ENCODE results near the gene HSD17B13. TPM values are rescaled to one million over a fixed set of nuclear protein-coding genes. Genes with fewer than 3 reads are reported as not detected.
"Not testable (repeated sequence)": the region's sequence is repeated elsewhere in the genome, so short reads cannot be mapped to it uniquely, and the experiment has no call there.

The HSD17B13 gene
- total and polyA plus RNA-seq, 4 donors, result 0.05 to 1.1 (median 0.35) TPM

GRCh38 chr4:87354168-87355102, 31.8 kb upstream of the HSD17B13 start:
- H3K4me3 ChIP-seq (ENCODE audit: low read length in 2 of 2), result no peak overlapping the region
- DNase-seq (no peak), ATAC-seq (ENCODE audit: low FRiP score) (peak; percentile 63)
- no peaks in the 10 kb centered on the region for H3K9me3 ChIP-seq (ENCODE audit: control insufficient read depth, low read length)
- intact Hi-C loops (cut with DNase I), result loop anchor here in 1 of 2 donors (5.0 kb wide), 1 partner anchor 113 kb away; no protein-coding TSS in a partner anchor
- H3K36me3 ChIP-seq (ENCODE audit: control insufficient read depth in 1 of 2, insufficient read depth in 2 of 2, low read length in 1 of 2), result peaks cover 2 to 3% of the 10 kb centered on the region in 2 donors
- H3K4me1 ChIP-seq (ENCODE audit: control insufficient read depth in 1 of 2, insufficient read depth in 2 of 2, low read length in 2 of 2), result no peaks in the 10 kb centered on the region
- WGBS, 2 donors, result 25 to 27% methylated on average over 7 of the region's 7 CpGs
- peak overlapping the region in 1 of 2 donors; percentile 57 for H3K27ac ChIP-seq (ENCODE audit: low read depth in 1 of 2, low read length in 2 of 2)
- no peaks in the 10 kb centered on the region for H3K27me3 ChIP-seq (ENCODE audit: control insufficient read depth in 1 of 2, insufficient read depth in 2 of 2, low read length in 1 of 2)

DNA sequence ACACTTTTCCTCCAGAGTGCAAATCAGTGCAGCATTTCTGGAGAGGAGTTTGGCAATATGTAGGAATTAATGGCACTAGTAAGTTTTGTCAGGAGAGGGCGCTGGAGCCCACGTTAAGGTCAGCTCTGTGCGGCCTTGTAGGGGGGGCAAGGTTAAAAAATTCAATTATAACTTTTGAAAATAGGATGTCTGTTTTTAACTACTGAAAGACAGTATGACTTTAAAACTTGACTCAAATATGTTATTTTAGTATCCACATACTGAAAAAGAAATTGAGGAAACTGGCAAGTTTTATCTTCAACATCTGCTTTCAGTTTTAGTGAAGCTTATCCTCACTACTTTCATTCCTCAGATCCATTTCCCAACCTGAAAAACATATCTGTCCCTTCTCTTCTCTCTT, 30.9 kb upstream of the HSD17B13 start:
- peak overlapping the region in 1 of 2 donors; percentile 36 for H3K27ac ChIP-seq (ENCODE audit: low read depth in 1 of 2, low read length in 2 of 2)
- no peaks in the 10 kb centered on the region for H3K27me3 ChIP-seq (ENCODE audit: control insufficient read depth in 1 of 2, insufficient read depth in 2 of 2, low read length in 1 of 2)
- H3K36me3 ChIP-seq (ENCODE audit: control insufficient read depth in 1 of 2, insufficient read depth in 2 of 2, low read length in 1 of 2), result peaks cover 2 to 3% of the 10 kb centered on the region in 2 donors
- no peak overlapping the region for H3K4me3 ChIP-seq (ENCODE audit: low read length in 2 of 2)
- H3K4me1 ChIP-seq (ENCODE audit: control insufficient read depth in 1 of 2, insufficient read depth in 2 of 2, low read length in 2 of 2), result no peaks in the 10 kb centered on the region
- no peaks in the 10 kb centered on the region for H3K9me3 ChIP-seq (ENCODE audit: control insufficient read depth, low read length)
- 4 to 10% methylated on average over 3 of the region's 3 CpGs for WGBS, 2 donors
- peak; percentile 78 for ATAC-seq (ENCODE audit: low FRiP score)
- intact Hi-C loops (cut with DNase I), result no loop called here
- DNase-seq, result no peak

DNA sequence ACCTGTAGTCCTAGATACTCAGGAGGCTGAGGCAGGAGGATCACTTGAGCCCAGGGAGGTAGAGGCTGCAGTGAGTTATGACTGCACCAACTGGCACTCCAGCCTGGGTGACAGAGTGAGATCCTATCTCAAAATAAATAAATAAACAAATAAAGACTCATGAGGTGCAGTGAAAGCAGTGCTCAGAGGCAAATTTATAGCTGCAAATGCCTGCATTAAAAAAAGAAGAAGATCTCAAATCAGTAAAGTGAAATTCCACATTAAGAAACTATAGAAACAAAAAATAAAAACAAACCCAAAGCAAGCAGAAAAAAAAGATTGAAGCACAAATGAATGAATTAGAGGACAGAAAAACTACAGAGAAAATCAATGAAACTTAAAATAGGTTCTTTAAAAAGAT, 22.5 kb upstream of the HSD17B13 start:
- Histone ChIP-seq H3K4me1 (ENCODE audit: control insufficient read depth in 1 of 2, insufficient read depth in 2 of 2, low read length in 2 of 2) (no peaks in the 10 kb centered on the region), H3K27me3 (ENCODE audit: control insufficient read depth in 1 of 2, insufficient read depth in 2 of 2, low read length in 1 of 2) (no peaks in the 10 kb centered on the region), H3K27ac (ENCODE audit: low read depth in 1 of 2, low read length in 2 of 2) (no peak overlapping the region), H3K9me3 (ENCODE audit: control insufficient read depth, low read length) (no peaks in the 10 kb centered on the region), H3K4me3 (ENCODE audit: low read length in 2 of 2) (no peak overlapping the region), H3K36me3 (ENCODE audit: control insufficient read depth in 1 of 2, insufficient read depth in 2 of 2, low read length in 1 of 2) (no peaks in the 10 kb centered on the region)
- intact Hi-C loops (cut with DNase I), result no loop called here
- DNase-seq (no peak), ATAC-seq (ENCODE audit: low FRiP score) (no peak)

DNA sequence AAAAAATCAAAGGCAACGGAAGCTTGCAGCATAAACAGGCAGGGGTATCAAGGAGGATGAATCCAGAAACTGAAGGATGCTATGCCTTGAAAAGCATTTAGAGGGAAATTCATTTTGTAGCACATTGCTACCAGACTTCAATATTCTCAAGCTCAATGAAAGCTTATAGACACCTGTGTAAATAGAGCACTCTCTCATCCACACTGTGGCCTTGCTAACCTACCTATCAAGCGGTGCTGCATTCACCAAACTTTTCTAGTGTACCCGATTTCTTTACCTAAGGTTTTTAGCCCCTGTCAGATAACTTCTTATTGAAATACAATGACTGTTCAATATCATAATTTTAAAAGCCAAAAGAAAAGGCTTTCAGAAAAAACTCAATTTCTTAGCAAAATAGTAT, 20.2 kb upstream of the HSD17B13 start:
- Histone ChIP-seq H3K27me3 (ENCODE audit: control insufficient read depth in 1 of 2, insufficient read depth in 2 of 2, low read length in 1 of 2) (no peaks in the 10 kb centered on the region), H3K36me3 (ENCODE audit: control insufficient read depth in 1 of 2, insufficient read depth in 2 of 2, low read length in 1 of 2) (no peaks in the 10 kb centered on the region), H3K4me3 (ENCODE audit: low read length in 2 of 2) (no peak overlapping the region), H3K4me1 (ENCODE audit: control insufficient read depth in 1 of 2, insufficient read depth in 2 of 2, low read length in 2 of 2) (no peaks in the 10 kb centered on the region), H3K9me3 (ENCODE audit: control insufficient read depth, low read length) (no peaks in the 10 kb centered on the region), H3K27ac (ENCODE audit: low read depth in 1 of 2, low read length in 2 of 2) (peak overlapping the region in 1 of 2 donors; percentile 54)
- intact Hi-C loops (cut with DNase I), result no loop called here
- WGBS, 2 donors, result 92 to 93% methylated on average over 3 of the region's 3 CpGs
- ATAC-seq (ENCODE audit: low FRiP score) (no peak), DNase-seq (no peak)

GRCh38 chr4:87341954-87342635, 19.4 kb upstream of the HSD17B13 start:
- peak in 1 of 2 donors; percentile 66 for DNase-seq

GRCh38 chr4:87339440-87339839, 16.8 kb upstream of the HSD17B13 start:
- Histone ChIP-seq H3K27me3 (ENCODE audit: control insufficient read depth in 1 of 2, insufficient read depth in 2 of 2, low read length in 1 of 2) (no peaks in the 10 kb centered on the region), H3K27ac (ENCODE audit: low read depth in 1 of 2, low read length in 2 of 2) (peak overlapping the region in 1 of 2 donors; percentile 92), H3K4me1 (ENCODE audit: control insufficient read depth in 1 of 2, insufficient read depth in 2 of 2, low read length in 2 of 2) (no peaks in the 10 kb centered on the region), H3K36me3 (ENCODE audit: control insufficient read depth in 1 of 2, insufficient read depth in 2 of 2, low read length in 1 of 2) (no peaks in the 10 kb centered on the region), H3K9me3 (ENCODE audit: control insufficient read depth, low read length) (no peaks in the 10 kb centered on the region), H3K4me3 (ENCODE audit: low read length in 2 of 2) (no peak overlapping the region)
- DNase-seq (no peak), ATAC-seq (ENCODE audit: low FRiP score) (no peak)
- 8 to 10% methylated on average over 2 of the region's 2 CpGs for WGBS, 2 donors
- intact Hi-C loops (cut with DNase I), result no loop called here

More at GRCh38 chr4:87341954-87342635, 19.4 kb upstream of the HSD17B13 start:
- peak overlapping the region in 1 of 2 donors; percentile 51 for H3K27ac ChIP-seq (ENCODE audit: low read depth in 1 of 2, low read length in 2 of 2)
- intact Hi-C loops (cut with DNase I); H3K9me3 ChIP-seq (ENCODE audit: control insufficient read depth, low read length); H3K4me1 ChIP-seq (ENCODE audit: control insufficient read depth in 1 of 2, insufficient read depth in 2 of 2, low read length in 2 of 2); H3K4me3 ChIP-seq (ENCODE audit: low read length in 2 of 2); H3K36me3 ChIP-seq (ENCODE audit: control insufficient read depth in 1 of 2, insufficient read depth in 2 of 2, low read length in 1 of 2); H3K27me3 ChIP-seq (ENCODE audit: control insufficient read depth in 1 of 2, insufficient read depth in 2 of 2, low read length in 1 of 2): not testable (repeated sequence)
- ATAC-seq (ENCODE audit: low FRiP score), result peak; percentile 73
- 6 to 14% methylated on average over 8 of the region's 8 CpGs for WGBS, 2 donors

DNA sequence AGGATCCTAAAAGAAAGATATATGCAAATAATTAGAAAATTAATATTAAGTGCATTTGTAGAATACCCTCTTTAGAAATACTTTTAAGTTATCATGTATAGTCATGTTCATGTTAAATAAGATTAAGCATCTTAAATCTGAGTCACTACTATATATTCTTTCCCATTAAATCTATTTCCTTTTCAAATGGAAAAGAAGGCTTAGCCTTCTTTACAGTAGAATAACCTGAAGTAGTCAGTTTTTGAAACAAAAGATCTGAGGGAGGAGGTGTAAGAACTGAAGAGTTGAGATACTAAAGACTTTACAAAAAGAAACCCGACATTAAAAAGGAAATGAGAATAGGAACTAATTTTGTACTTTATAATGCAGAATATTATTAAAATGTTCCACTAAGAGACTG, 14.7 kb upstream of the HSD17B13 start:
- peaks cover 3% of the 10 kb centered on the region for H3K9me3 ChIP-seq (ENCODE audit: control insufficient read depth, low read length)
- DNase-seq (no peak), ATAC-seq (ENCODE audit: low FRiP score) (no peak)
- H3K27ac ChIP-seq (ENCODE audit: low read depth in 1 of 2, low read length in 2 of 2), result no peak overlapping the region
- no peaks in the 10 kb centered on the region for H3K36me3 ChIP-seq (ENCODE audit: control insufficient read depth in 1 of 2, insufficient read depth in 2 of 2, low read length in 1 of 2)
- no peak overlapping the region for H3K4me3 ChIP-seq (ENCODE audit: low read length in 2 of 2)
- intact Hi-C loops (cut with DNase I), result no loop called here
- no peaks in the 10 kb centered on the region for H3K27me3 ChIP-seq (ENCODE audit: control insufficient read depth in 1 of 2, insufficient read depth in 2 of 2, low read length in 1 of 2)
- 79 to 88% methylated on average over 1 of the region's 1 CpG for WGBS, 2 donors
- H3K4me1 ChIP-seq (ENCODE audit: control insufficient read depth in 1 of 2, insufficient read depth in 2 of 2, low read length in 2 of 2), result no peaks in the 10 kb centered on the region

- no peaks in the 10 kb centered on the region for H3K36me3 ChIP-seq (ENCODE audit: control insufficient read depth in 1 of 2, insufficient read depth in 2 of 2, low read length in 1 of 2)
Observed at GRCh38 chr4:87333267-87333666, 10.6 kb upstream of the HSD17B13 start.

More at GRCh38 chr4:87333267-87333666, 10.6 kb upstream of the HSD17B13 start:
- Histone ChIP-seq H3K4me1 (ENCODE audit: control insufficient read depth in 1 of 2, insufficient read depth in 2 of 2, low read length in 2 of 2) (no peaks in the 10 kb centered on the region), H3K9me3 (ENCODE audit: control insufficient read depth, low read length) (peaks cover 3% of the 10 kb centered on the region), H3K27me3 (ENCODE audit: control insufficient read depth in 1 of 2, insufficient read depth in 2 of 2, low read length in 1 of 2) (no peaks in the 10 kb centered on the region), H3K4me3 (ENCODE audit: low read length in 2 of 2) (no peak overlapping the region), H3K27ac (ENCODE audit: low read depth in 1 of 2, low read length in 2 of 2) (no peak overlapping the region)
- WGBS, 2 donors, result 100% methylated on average over 1 of the region's 1 CpG
- no peak for ATAC-seq (ENCODE audit: low FRiP score)
- no peak for DNase-seq
- intact Hi-C loops (cut with DNase I), result no loop called here
